HepG2 (cell line): Measurements from ENCODE around the gene ZNF506. TPM values are rescaled to one million over a fixed set of nuclear protein-coding genes. Genes with fewer than 3 reads are reported as not detected.

Experiments used
- ATAC-seq: fragments of 200-7000 bp; cut with Tn5 transposase; 3 replicates; pipeline ENCODE4 v1.9.1; 2020; ENCODE audit warnings: mild to moderate bottlenecking, moderate library complexity
- BruUV-seq: library from RNA; stranded (reverse); fragments of 400-500 nt; replicated peaks from 2 replicates; lab custom pipeline; 2021; lab: Mats Ljungman, UMichigan
- CTCF ChIA-PET: fragments of 300-600 bp; formaldehyde crosslinking; extraction: SDS; loops from one replicate; lab custom pipeline; 2021; ENCODE audit warnings: low total read pairs, inconsistent platforms, low intra/inter-chr PET ratio; lab: Yijun Ruan, JAX
- POLR2A ChIA-PET: fragments of 350-600 bp; sonication (Branson Sonifier 250); formaldehyde crosslinking; loops from one replicate; lab custom pipeline; 2020; ENCODE audit warnings: antibody characterized with exemption, inconsistent platforms; lab: Yijun Ruan, JAX
- DNase-seq: peaks from one replicate; pipeline ENCODE4 v3.0.0-alpha.2; 2015; ENCODE audit warnings: low spot score
- FAIRE-seq: peaks from 3 replicates; lab custom pipeline; 2011; peaks lifted over from hg19 to GRCh38; lab: Jason Lieb, UNC
- H2AFZ ChIP-seq: one replicate; pipeline ENCODE4 v1.6.1; 2011; ENCODE audit warnings: low read length, inconsistent platforms
- H3K27ac ChIP-seq: fragments of 300-600 bp; 3 replicates; pipeline ENCODE4 v1.8.0; 2011; ENCODE audit warnings: mixed run types, mild to moderate bottlenecking, mixed read lengths, low read length, inconsistent platforms; ENCODE audit not compliant: insufficient read depth; ENCODE audit errors: extremely low read length
- H3K27me3 ChIP-seq, 2 experiments: fragments of 200-600 bp in 1 of 2; 2 replicates in 1 of 2; 3 replicates in 1 of 2; pipeline versions ENCODE4 v1.6.0 to v1.8.0; 2011; ENCODE audit warnings: low read length in 2 of 2, mild to moderate bottlenecking in 2 of 2, moderate library complexity in 2 of 2, inconsistent platforms in 1 of 2; ENCODE audit not compliant: insufficient read depth in 2 of 2, control insufficient read depth in 1 of 2
- H3K36me3 ChIP-seq, 2 experiments: fragments of 200-600 bp in 1 of 2; replicated peaks in 1 of 2; 2 replicates in 1 of 2; 3 replicates in 1 of 2; pipeline versions ENCODE4 v1.5.1 to v1.8.0; 2011; ENCODE audit warnings: low read length in 2 of 2, inconsistent platforms in 1 of 2; ENCODE audit not compliant: insufficient read depth in 2 of 2, control insufficient read depth in 1 of 2
- H3K4me1 ChIP-seq: 2 replicates; pipeline ENCODE4 v1.5.1; 2012; ENCODE audit warnings: low read length, inconsistent platforms; ENCODE audit not compliant: insufficient read depth
- H3K4me2 ChIP-seq: 2 replicates; pipeline ENCODE4 v1.6.0; 2011; ENCODE audit warnings: low read depth, low read length, inconsistent platforms
- H3K4me3 ChIP-seq, 3 experiments: fragments of 200-600 bp in 1 of 3; sonication (generic), shearing (Covaris generic) in 1 of 3; replicated peaks in 1 of 3; 2 replicates each; pipeline ENCODE4 v1.5.1; 2011 to 2016; ENCODE audit warnings: low read length in 3 of 3, inconsistent platforms in 2 of 3, low read depth in 2 of 3, mild to moderate bottlenecking in 2 of 3, control low read depth in 1 of 3, mixed read lengths in 1 of 3; ENCODE audit not compliant: insufficient read depth in 1 of 3
- H3K79me2 ChIP-seq: one replicate; pipeline ENCODE4 v1.6.1; 2011; ENCODE audit warnings: low read length, inconsistent platforms; ENCODE audit not compliant: insufficient read depth
- H3K9ac ChIP-seq: 2 replicates; pipeline ENCODE4 v1.6.0; 2011; ENCODE audit warnings: mild to moderate bottlenecking, low read depth, low read length, inconsistent platforms; ENCODE audit not compliant: insufficient read depth
- H3K9me3 ChIP-seq: 2 replicates; pipeline ENCODE4 v1.5.1; 2012; ENCODE audit warnings: mild to moderate bottlenecking, low read length
- H4K20me1 ChIP-seq: 2 replicates; pipeline ENCODE4 v1.6.0; 2011; ENCODE audit warnings: inconsistent platforms, mild to moderate bottlenecking, low read length, moderate library complexity; ENCODE audit not compliant: insufficient read depth
- BRCA1 ChIP-seq: sonication (generic); formaldehyde crosslinking; IDR thresholded peaks from 2 replicates; pipeline ENCODE4 v1.4.0; 2020; ENCODE audit warnings: missing genetic modification reagents
- FIP1L1 ChIP-seq: fragments of 200-400 bp; formaldehyde crosslinking; IDR thresholded peaks from 2 replicates; pipeline ENCODE4 v1.6.1; 2018; ENCODE audit warnings: low read depth, mild to moderate bottlenecking, low read length, moderate library complexity, borderline replicate concordance; ENCODE audit not compliant: insufficient read depth
- GLMP ChIP-seq: sonication (generic); formaldehyde crosslinking; IDR thresholded peaks from 2 replicates; pipeline ENCODE4 v1.9.0; 2021; ENCODE audit warnings: missing genetic modification reagents, mild to moderate bottlenecking, borderline replicate concordance
- MAF1 ChIP-seq: sonication (generic); formaldehyde crosslinking; IDR thresholded peaks from 2 replicates; pipeline ENCODE4 v1.5.0; 2020; ENCODE audit warnings: missing genetic modification reagents, borderline replicate concordance
- PAXIP1 ChIP-seq: sonication (generic); formaldehyde crosslinking; conservative IDR thresholded peaks from 2 replicates; pipeline ENCODE4 v1.4.0; 2020; ENCODE audit warnings: mild to moderate bottlenecking, missing genetic modification reagents, moderate library complexity
- YY1 ChIP-seq: IDR thresholded peaks from 2 replicates; pipeline ENCODE4 v1.6.1; 2011; ENCODE audit warnings: low read length, low read depth, moderate library complexity, mild to moderate bottlenecking; ENCODE audit not compliant: insufficient read depth, insufficient replicate concordance
- ZBTB4 ChIP-seq: sonication (generic); formaldehyde crosslinking; IDR thresholded peaks from 2 replicates; pipeline ENCODE4 v1.4.0; 2020; ENCODE audit warnings: missing genetic modification reagents, mild to moderate bottlenecking, borderline replicate concordance
- ZFP82 ChIP-seq: sonication (generic); formaldehyde crosslinking; IDR thresholded peaks from 2 replicates; pipeline ENCODE4 v1.5.1; 2020; ENCODE audit warnings: mild to moderate bottlenecking, missing genetic modification reagents, borderline replicate concordance
- ZFX ChIP-seq: sonication (generic); formaldehyde crosslinking; IDR thresholded peaks from 2 replicates; pipeline ENCODE4 v1.4.0; 2020; ENCODE audit warnings: mild to moderate bottlenecking, low read depth, missing genetic modification reagents, moderate library complexity
- ZFYVE20 ChIP-seq: sonication (generic); formaldehyde crosslinking; IDR thresholded peaks from 2 replicates; pipeline ENCODE4 v1.8.0; 2023; ENCODE audit warnings: low read depth, mild to moderate bottlenecking, moderate library complexity, missing genetic modification reagents, borderline replicate concordance
- ZNF549 ChIP-seq: sonication (generic); formaldehyde crosslinking; IDR thresholded peaks from 2 replicates; pipeline ENCODE4 v1.5.0; 2020; ENCODE audit warnings: missing genetic modification reagents
- WGBS: methylation state at CpG from one replicate; pipeline ENCODE4 v1.1.6; 2017; ENCODE audit warnings: low lambda C conversion rate; 5-methylcytosine and 5-hydroxymethylcytosine counted together
- in situ Hi-C: cut with HindIII; loops from 2 replicates; pipeline ENCODE4 v1.10.0; 2017; ENCODE audit warnings: low pct_unique_long_range_greater_than_20kb; ENCODE audit not compliant: extremely low pct_ligation_motif_present
- intact Hi-C: fragments of 100-400 bp; cut with micrococcal nuclease; formaldehyde crosslinking; loops from one replicate; pipeline ENCODE4 v1.10.0; 2022; ENCODE audit not compliant: unreplicated experiment
- polyA plus RNA-seq, 8 experiments: library from polyadenylated mRNA; depleted of rRNA in 3 of 8; stranded (reverse) in 7 of 8; unstranded in 1 of 8; fragments of >200 nt; fragmentation: Illumina TruSeq in 4 of 8; extraction: Trizol in 4 of 8; gene quantifications; 2 replicates each; pipeline versions ENCODE4 v1.2.1 to v1.2.3, GENCODE V29; 2011 to 2016; ENCODE audit warnings: low read depth in 4 of 8, missing spikeins in 1 of 8, mixed read lengths in 1 of 8; ENCODE audit not compliant: insufficient read depth in 1 of 8
- total RNA-seq, 5 experiments: library from RNA; depleted of rRNA; stranded (reverse); fragments of >200 nt; fragmentation: Illumina TruSeq; extraction: Trizol; gene quantifications; 2 replicates each; pipeline ENCODE4 v1.2.3, GENCODE V29; 2016; ENCODE audit warnings: low read depth in 1 of 5

ZNF506 gene
- total and polyA plus RNA-seq, 2 of the 13 experiments (the other 11 are each of a cell fraction or from before 2014, with no cell fraction given), result not detected

GRCh38 chr19:19744641-19745040 lies 76.9 kb downstream of the ZNF506 start:
- FAIRE-seq (no peak), ATAC-seq (no peak), DNase-seq (no peak)
- intact Hi-C loops (no loop called here), in situ Hi-C loops (no loop called here)
- Histone ChIP-seq H3K36me3 (no peaks in the 10 kb centered on the region), H4K20me1 (no peaks in the 10 kb centered on the region), H3K27ac (no peak overlapping the region), H3K27me3 (peaks cover 7 to 52% of the 10 kb centered on the region in 2 experiments), H3K9ac (no peak overlapping the region), H3K4me3 (no peak overlapping the region), H3K4me1 (peaks cover 16% of the 10 kb centered on the region), H3K79me2 (no peaks in the 10 kb centered on the region), H2AFZ (no peak overlapping the region), H3K4me2 (no peak overlapping the region), H3K9me3 (no peaks in the 10 kb centered on the region)
- WGBS, result 60% methylated on average over 17 of the region's 17 CpGs
- POLR2A ChIA-PET, result no interaction called here
- BruUV-seq, result no TSS peak
- CTCF ChIA-PET, result no interaction called here
- no peak for TF ChIP-seq ZNF549 (CRISPR knock-in tag)
- TF ChIP-seq BRCA1 (CRISPR knock-in tag), result no peak
- no peak for TF ChIP-seq ZFP82
- TF ChIP-seq ZFX, result no peak
- no peak for TF ChIP-seq YY1
- TF ChIP-seq FIP1L1, result no peak
- no peak for TF ChIP-seq PAXIP1 (CRISPR knock-in tag)
- TF ChIP-seq ZBTB4 (CRISPR knock-in tag), result no peak
- no peak for TF ChIP-seq ZFYVE20 (CRISPR knock-in tag)
- TF ChIP-seq GLMP (CRISPR knock-in tag), result no peak
- TF ChIP-seq MAF1 (CRISPR knock-in tag), result no peak
